Uterus (tissue), 2 donors: ENCODE measurements around the gene ABL2.

ENCODE experiments used
- CTCF ChIP-seq, 4 experiments: fragments of 200-600 bp in 2 of 4; fragments of 450-650 bp in 2 of 4; sonication (generic) in 2 of 4; IDR thresholded peaks; one replicate each; pipeline ENCODE4 v1.5.1; 2016 to 2019; ENCODE audit warnings: antibody characterized with exemption in 4 of 4, mild to moderate bottlenecking in 2 of 4, moderate library complexity in 1 of 4
- POLR2A ChIP-seq, 2 donors: fragments of 450-650 bp; IDR thresholded peaks; one replicate each; pipeline ENCODE4 v1.6.1; 2016; ENCODE audit warnings: antibody characterized with exemption in 2 of 2, mild to moderate bottlenecking in 1 of 2, moderate library complexity in 1 of 2

DNA sequence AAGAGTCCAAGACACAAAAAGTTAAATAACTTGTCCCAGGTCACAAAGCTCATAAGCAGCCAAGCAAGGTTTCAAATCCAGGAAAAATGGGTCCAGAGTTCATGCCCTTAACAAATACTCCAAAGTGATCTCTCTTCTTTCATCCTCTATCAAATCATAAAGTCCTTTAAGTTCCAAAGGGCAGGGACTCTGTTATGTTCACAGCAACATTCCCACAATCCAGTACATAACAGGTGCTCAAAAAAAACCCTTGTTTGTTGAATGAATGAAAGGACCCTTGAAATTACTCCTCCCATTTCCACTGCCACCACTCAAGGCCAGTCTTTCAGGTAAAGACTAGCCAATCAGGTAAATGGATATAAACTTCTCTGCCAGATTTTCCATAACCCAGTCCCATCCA is 2.7 kb downstream of the ABL2 start:
- TF ChIP-seq CTCF (IDR thresholded peaks at IDR 0.05) = no peak
- no peak for TF ChIP-seq POLR2A (IDR thresholded peaks at IDR 0.05)
